ENCODE results near the gene MFAP5. TPM values are rescaled to one million over a fixed set of nuclear protein-coding genes. Genes with fewer than 3 reads are reported as not detected.
"Not testable (repeated sequence)": the region's sequence is repeated elsewhere in the genome, so short reads cannot be mapped to it uniquely, and the experiment has no call there.

Gene MFAP5
- total RNA-seq, 1 experiment from 2014 or later: not detected

- intact Hi-C loops (cut with micrococcal nuclease); H2AFZ ChIP-seq (ENCODE audit: low read length); H3K9me3 ChIP-seq (ENCODE audit: low read length); H3K4me1 ChIP-seq (ENCODE audit: insufficient read depth, low read length); H3K9me2 ChIP-seq (replicated peaks; ENCODE audit: low read length); H3K9ac ChIP-seq (ENCODE audit: low read length); H3K79me2 ChIP-seq (ENCODE audit: low read length); H3K36me3 ChIP-seq (ENCODE audit: low read depth, low read length); H4K20me1 ChIP-seq (ENCODE audit: low read length); POLR2A ChIA-PET (ENCODE audit: unreplicated experiment); H3K27me3 ChIP-seq (ENCODE audit: low read length); H3K4me3 ChIP-seq (ENCODE audit: low read length); H3F3A ChIP-seq (ENCODE audit: low read length, unreplicated experiment); BruUV-seq (replicated peaks); H3K27ac ChIP-seq (ENCODE audit: low read length); ATAC-seq; H3K4me2 ChIP-seq (ENCODE audit: low read length); DNase-seq; CTCF ChIA-PET: not testable (repeated sequence)
Measured at GRCh38 chr12:8635342-8636006, 27.2 kb downstream of the MFAP5 start.

- no peak overlapping the region for H3K4me2 ChIP-seq (ENCODE audit: low read length)
- no peaks in the 10 kb centered on the region for H3F3A ChIP-seq (ENCODE audit: low read length, unreplicated experiment)
- ChIA-PET POLR2A (ENCODE audit: unreplicated experiment) (no interaction called here), CTCF (no interaction called here)
- no peak overlapping the region for H2AFZ ChIP-seq (ENCODE audit: low read length)
- H3K4me3 ChIP-seq (ENCODE audit: low read length): no peak overlapping the region
- no peaks in the 10 kb centered on the region for H4K20me1 ChIP-seq (ENCODE audit: low read length)
- H3K27ac ChIP-seq (ENCODE audit: low read length): no peak overlapping the region
- no peaks in the 10 kb centered on the region for H3K36me3 ChIP-seq (ENCODE audit: low read depth, low read length)
- TF ChIP-seq EZH2 (IDR thresholded peaks at IDR 0.05; ENCODE audit: low read length, unreplicated experiment): no peak
- no peak for TF ChIP-seq EZH2phosphoT487 (IDR thresholded peaks at IDR 0.05; ENCODE audit: borderline replicate concordance, low read length)
- no peak for TF ChIP-seq CTCF (conservative IDR thresholded peaks at IDR 0.05; ENCODE audit: low read depth, low read length)
- BruUV-seq (replicated peaks): no TSS peak
- H3K9me3 ChIP-seq (ENCODE audit: low read length): no peaks in the 10 kb centered on the region
- intact Hi-C loops (cut with micrococcal nuclease): no loop called here
- no peak overlapping the region for H3K9ac ChIP-seq (ENCODE audit: low read length)
- H3K9me2 ChIP-seq (replicated peaks; ENCODE audit: low read length): no peaks in the 10 kb centered on the region
- no peaks in the 10 kb centered on the region for H3K4me1 ChIP-seq (ENCODE audit: insufficient read depth, low read length)
- DNase-seq: no peak
- no peaks in the 10 kb centered on the region for H3K79me2 ChIP-seq (ENCODE audit: low read length)
- no peak for ATAC-seq
- H3K27me3 ChIP-seq (ENCODE audit: low read length): peaks cover 4% of the 10 kb centered on the region; the same call in 1 of the 2 replicates
Measured at GRCh38 chr12:8630131-8630530, 32.5 kb downstream of the MFAP5 start.

GRCh38 chr12:8629486-8630033 is 33.1 kb downstream of the MFAP5 start:
- BruUV-seq (replicated peaks): no TSS peak
- no peaks in the 10 kb centered on the region for H3K4me1 ChIP-seq (ENCODE audit: insufficient read depth, low read length)
- DNase-seq: no peak
- TF ChIP-seq CTCF (conservative IDR thresholded peaks at IDR 0.05; ENCODE audit: low read depth, low read length) (no peak), EZH2phosphoT487 (IDR thresholded peaks at IDR 0.05; ENCODE audit: borderline replicate concordance, low read length) (no peak), EZH2 (IDR thresholded peaks at IDR 0.05; ENCODE audit: low read length, unreplicated experiment) (no peak)
- POLR2A ChIA-PET (ENCODE audit: unreplicated experiment): no interaction called here
- H3K36me3 ChIP-seq (ENCODE audit: low read depth, low read length): no peaks in the 10 kb centered on the region
- peaks cover 2% of the 10 kb centered on the region; the same call in 1 of the 2 replicates for H3K27me3 ChIP-seq (ENCODE audit: low read length)
- no peak overlapping the region for H3K4me3 ChIP-seq (ENCODE audit: low read length)
- no peaks in the 10 kb centered on the region for H3K9me3 ChIP-seq (ENCODE audit: low read length)
- CTCF ChIA-PET: no interaction called here
- no peaks in the 10 kb centered on the region for H3F3A ChIP-seq (ENCODE audit: low read length, unreplicated experiment)
- H4K20me1 ChIP-seq (ENCODE audit: low read length): no peaks in the 10 kb centered on the region
- H3K79me2 ChIP-seq (ENCODE audit: low read length): no peaks in the 10 kb centered on the region
- ATAC-seq: no peak
- no peak overlapping the region for H3K9ac ChIP-seq (ENCODE audit: low read length)
- intact Hi-C loops (cut with micrococcal nuclease): no loop called here
- no peak overlapping the region for H3K4me2 ChIP-seq (ENCODE audit: low read length)
- H3K27ac ChIP-seq (ENCODE audit: low read length): no peak overlapping the region
- no peak overlapping the region for H2AFZ ChIP-seq (ENCODE audit: low read length)
- no peaks in the 10 kb centered on the region for H3K9me2 ChIP-seq (replicated peaks; ENCODE audit: low read length)

All from PC-3 (cell line).